SU-DHL-6 (cell line): ENCODE data around the gene GMEB2.

Source experiments
- H2AFZ ChIP-seq: fragments of 200-600 bp; sonication (generic); 2 replicates; pipeline ENCODE4 v1.6.1; 2014; ENCODE audit warnings: low read depth, mild to moderate bottlenecking, moderate library complexity, mixed read lengths, antibody characterized with exemption, low read length; ENCODE audit not compliant: severe bottlenecking
- H3F3A ChIP-seq: fragments of 200-600 bp; shearing (Covaris generic); 2 replicates; pipeline ENCODE4 v1.6.0; 2016; ENCODE audit warnings: antibody characterized with exemption, mild to moderate bottlenecking; ENCODE audit not compliant: insufficient read depth
- H3K27ac ChIP-seq: fragments of 200-600 bp; sonication (generic); 2 replicates; pipeline ENCODE4 v1.5.1; 2016; ENCODE audit warnings: low read depth, mild to moderate bottlenecking, low read length, moderate library complexity, mixed read lengths
- H3K27me3 ChIP-seq: fragments of 200-600 bp; sonication (generic), shearing (Covaris generic); 2 replicates; pipeline ENCODE4 v1.6.0; 2014; ENCODE audit warnings: mild to moderate bottlenecking, low read length
- H3K36me3 ChIP-seq: fragments of 200-600 bp; sonication (generic); 2 replicates; pipeline ENCODE4 v1.6.1; 2014; ENCODE audit warnings: mild to moderate bottlenecking, low read length, mixed read lengths
- H3K4me2 ChIP-seq: fragments of 300-600, 200-600 bp; shearing (Covaris generic), sonication (generic); 2 replicates; pipeline ENCODE4 v1.6.0; 2014; ENCODE audit warnings: low read length, low read depth, mild to moderate bottlenecking; ENCODE audit not compliant: poor library complexity, severe bottlenecking
- H3K4me3 ChIP-seq: fragments of 200-600 bp; sonication (generic); 2 replicates; pipeline ENCODE4 v1.5.1; 2014; ENCODE audit warnings: antibody characterized with exemption, low read length, mild to moderate bottlenecking, mixed read lengths; ENCODE audit not compliant: insufficient read depth, poor library complexity, severe bottlenecking
- H3K79me2 ChIP-seq: fragments of 200-600 bp; sonication (generic); 2 replicates; pipeline ENCODE4 v1.6.1; 2014; ENCODE audit warnings: mild to moderate bottlenecking, low read length, moderate library complexity; ENCODE audit not compliant: insufficient read depth
- H3K9ac ChIP-seq: fragments of 200-600 bp; sonication (generic); 2 replicates; pipeline ENCODE4 v1.7.0; 2014; ENCODE audit warnings: mild to moderate bottlenecking, low read length
- H3K9me2 ChIP-seq: fragments of 200-600 bp; sonication (generic); replicated peaks from 2 replicates; pipeline ENCODE4 v1.6.1; 2014; ENCODE audit warnings: low read length; ENCODE audit not compliant: insufficient read depth
- H3K9me3 ChIP-seq: fragments of 200-600 bp; sonication (generic); 2 replicates; pipeline ENCODE4 v1.6.1; 2014; ENCODE audit warnings: low read length, mixed read lengths; ENCODE audit not compliant: insufficient read depth
- H4K20me1 ChIP-seq: fragments of 200-600 bp; sonication (generic); 2 replicates; pipeline ENCODE4 v1.6.1; 2014; ENCODE audit warnings: low read depth, mild to moderate bottlenecking, antibody characterized with exemption, low read length, moderate library complexity, mixed read lengths
- CTCF ChIP-seq: fragments of 200-600 bp; sonication (generic); IDR thresholded peaks from one replicate; pipeline ENCODE4 v1.5.1; 2017; ENCODE audit warnings: antibody characterized with exemption, mild to moderate bottlenecking, low read length, moderate library complexity; ENCODE audit not compliant: insufficient read depth, poor library complexity, severe bottlenecking
- EZH2phosphoT487 ChIP-seq: fragments of 200-600 bp; sonication (generic), shearing (Covaris generic); conservative IDR thresholded peaks from 2 replicates; pipeline ENCODE4 v1.6.1; 2018; ENCODE audit warnings: mild to moderate bottlenecking, antibody characterized with exemption, low read length, moderate library complexity, mixed read lengths

The GMEB2 gene

DNA sequence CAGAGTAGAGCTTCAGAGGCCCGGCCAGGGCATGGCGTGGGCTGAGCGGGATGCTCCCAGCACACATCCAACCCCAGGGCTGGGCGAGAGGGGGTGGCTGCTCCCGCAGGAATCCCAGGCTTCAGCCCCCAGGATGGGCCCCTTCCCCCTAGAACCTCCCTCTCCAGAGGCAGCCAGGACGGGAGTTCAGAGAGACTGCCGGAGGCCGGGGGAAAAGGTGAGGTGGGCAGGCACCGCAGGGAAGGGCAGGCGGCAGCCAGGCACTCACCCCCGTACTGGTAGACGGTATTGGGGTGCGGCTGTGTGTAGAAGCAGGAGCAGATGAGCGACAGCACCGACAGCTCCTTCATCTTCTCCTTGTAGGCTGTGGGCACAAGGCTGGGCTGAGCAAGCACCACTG lies 17.0 kb upstream of the GMEB2 start:
- Histone ChIP-seq H3K4me2 (no peak overlapping the region), H3K9ac (no peak overlapping the region)

GRCh38 chr20:63643499-63643898 lies 16.6 kb upstream of the GMEB2 start:
- Histone ChIP-seq H2AFZ (no peak overlapping the region), H3F3A (no peaks in the 10 kb centered on the region), H3K27me3 (no peaks in the 10 kb centered on the region), H3K79me2 (no peaks in the 10 kb centered on the region), H4K20me1 (no peaks in the 10 kb centered on the region), H3K4me2 (no peak overlapping the region), H3K9me3 (no peaks in the 10 kb centered on the region), H3K9me2 (no peaks in the 10 kb centered on the region), H3K9ac (no peak overlapping the region), H3K4me3 (no peak overlapping the region), H3K36me3 (no peaks in the 10 kb centered on the region), H3K27ac (no peak overlapping the region)
- TF ChIP-seq CTCF (no peak), EZH2phosphoT487 (no peak)

More for the DNA sequence above, 17.0 kb upstream of the GMEB2 start:
- TF ChIP-seq EZH2phosphoT487 (no peak), CTCF (no peak)
- H3K79me2 ChIP-seq: no peaks in the 10 kb centered on the region
- no peaks in the 10 kb centered on the region for H3K9me2 ChIP-seq
- H3K36me3 ChIP-seq: no peaks in the 10 kb centered on the region
- no peaks in the 10 kb centered on the region for H3K27me3 ChIP-seq
- H3F3A ChIP-seq: no peaks in the 10 kb centered on the region
- no peak overlapping the region for H3K27ac ChIP-seq
- H3K4me3 ChIP-seq: no peak overlapping the region
- no peak overlapping the region for H2AFZ ChIP-seq
- H3K9me3 ChIP-seq: no peaks in the 10 kb centered on the region
- H4K20me1 ChIP-seq: no peaks in the 10 kb centered on the region

GRCh38 chr20:63642527-63643247 lies 15.8 kb upstream of the GMEB2 start:
- TF ChIP-seq EZH2phosphoT487: no peak
- Histone ChIP-seq H3K9me3 (no peaks in the 10 kb centered on the region), H3K79me2 (no peaks in the 10 kb centered on the region), H4K20me1 (no peaks in the 10 kb centered on the region), H3K9me2 (no peaks in the 10 kb centered on the region), H3K9ac (peak overlapping the region; percentile 59), H3F3A (no peaks in the 10 kb centered on the region), H3K4me2 (peak overlapping the region; percentile 67), H3K27ac (peak overlapping the region; percentile 22; the same call in 1 of the 2 replicates), H3K4me3 (peak overlapping the region; percentile 54), H3K27me3 (no peaks in the 10 kb centered on the region), H2AFZ (peak overlapping the region; percentile 59), H3K36me3 (no peaks in the 10 kb centered on the region)

GRCh38 chr20:63641792-63642523 lies 15.1 kb upstream of the GMEB2 start:
- TF ChIP-seq CTCF: peak; percentile 20
- TF ChIP-seq EZH2phosphoT487: no peak
- H2AFZ ChIP-seq: peak overlapping the region; percentile 59

More at GRCh38 chr20:63641792-63642523, 15.1 kb upstream of the GMEB2 start:
- Histone ChIP-seq H3K4me2 (peak overlapping the region; percentile 67), H3K27ac (peak overlapping the region; percentile 22; the same call in 1 of the 2 replicates), H3K9me3 (no peaks in the 10 kb centered on the region), H3K27me3 (no peaks in the 10 kb centered on the region), H4K20me1 (no peaks in the 10 kb centered on the region), H3K79me2 (no peaks in the 10 kb centered on the region), H3K4me3 (peak overlapping the region; percentile 54), H3F3A (no peaks in the 10 kb centered on the region), H3K9ac (peak overlapping the region; percentile 59), H3K36me3 (no peaks in the 10 kb centered on the region), H3K9me2 (no peaks in the 10 kb centered on the region)
